Measurements from ENCODE around the gene ELMO1.
A peak's percentile ranks its signal among the peaks of the same experiment; 100 is the strongest.

ELMO1 gene

DNA sequence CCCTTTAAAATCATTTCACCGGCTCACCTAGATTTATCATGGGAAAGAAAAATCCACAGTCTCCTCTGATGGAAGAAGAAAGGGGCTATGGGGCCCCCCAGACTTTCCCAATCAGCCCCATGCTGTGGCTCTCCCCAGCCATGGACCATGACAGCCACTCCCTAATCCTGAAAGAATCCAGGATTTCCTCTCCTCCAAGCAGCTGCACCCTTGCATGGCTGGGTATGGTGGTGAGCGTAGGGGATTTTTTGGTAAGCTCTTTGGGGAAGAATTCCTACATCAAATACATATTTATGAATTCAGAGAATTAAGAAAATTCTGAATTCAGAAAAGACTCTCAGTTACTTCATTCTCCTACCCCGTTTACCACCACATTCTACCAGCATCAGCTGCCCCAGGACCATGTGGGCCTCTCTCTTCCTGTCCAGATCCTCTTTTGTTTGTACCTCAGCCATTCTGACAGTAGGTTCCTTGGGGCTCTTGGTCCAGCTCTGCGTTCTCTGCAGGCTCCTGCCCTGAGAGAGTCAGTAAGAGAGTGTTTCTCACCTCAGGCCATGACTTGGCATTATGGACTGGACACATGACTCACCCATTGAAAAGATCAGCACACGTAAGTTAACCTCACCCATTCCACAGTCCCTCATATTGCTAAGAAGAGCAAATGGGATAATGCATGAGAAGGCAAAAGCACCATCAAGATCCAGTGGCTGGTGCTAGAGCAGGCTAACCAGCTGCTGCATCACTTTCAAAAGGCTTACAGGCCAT is 337.8 kb downstream of the ELMO1 start:
- no peak for DNase-seq

DNA sequence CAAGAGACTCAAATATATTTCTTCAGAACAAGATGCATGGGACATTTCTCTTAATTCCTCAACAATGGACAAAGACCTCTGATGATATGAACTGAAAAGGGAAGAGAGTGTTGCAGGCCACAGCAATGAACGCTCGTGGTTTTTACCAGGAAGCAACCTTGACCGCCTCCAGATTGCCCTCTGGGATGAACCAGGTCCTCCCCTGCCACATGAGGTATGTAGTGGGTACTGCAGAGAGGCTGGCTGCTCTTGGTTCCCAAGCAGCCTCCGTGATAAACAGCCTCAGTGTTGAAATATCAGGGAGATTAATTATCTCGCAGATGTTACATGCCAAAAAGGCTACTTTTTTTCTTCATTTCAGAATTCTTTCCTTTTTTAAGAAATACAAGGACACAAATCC is 338.8 kb downstream of the ELMO1 start:
- DNase-seq: no peak

GRCh38 chr7:37109016-37109683 is 339.5 kb downstream of the ELMO1 start:
- no peak for DNase-seq

DNA sequence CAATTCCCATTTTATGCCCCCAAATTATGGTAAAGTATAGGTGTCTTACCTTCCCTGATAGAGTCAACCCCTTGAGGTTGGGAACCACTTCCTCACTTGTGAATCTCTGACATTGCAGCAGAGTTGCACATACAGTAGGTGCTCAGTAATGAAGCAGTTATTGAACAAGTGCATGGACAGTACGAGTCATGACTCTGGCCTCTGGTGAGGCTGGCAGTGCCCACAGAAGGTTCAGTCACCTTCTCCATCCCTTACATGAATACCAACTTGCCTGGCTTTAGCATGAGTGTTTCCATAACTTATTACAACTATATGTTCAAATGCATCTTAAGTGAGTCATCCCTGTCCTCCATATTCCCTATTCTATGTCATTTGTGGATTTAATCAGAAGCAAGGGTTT is 340.0 kb downstream of the ELMO1 start:
- no peak for DNase-seq

GRCh38 chr7:37107047-37107750 is 341.5 kb downstream of the ELMO1 start:
- no peak for DNase-seq

- no peak for DNase-seq
These were observed 342.9 kb downstream of the ELMO1 start for GRCh38 chr7:37105762-37106161.

DNA sequence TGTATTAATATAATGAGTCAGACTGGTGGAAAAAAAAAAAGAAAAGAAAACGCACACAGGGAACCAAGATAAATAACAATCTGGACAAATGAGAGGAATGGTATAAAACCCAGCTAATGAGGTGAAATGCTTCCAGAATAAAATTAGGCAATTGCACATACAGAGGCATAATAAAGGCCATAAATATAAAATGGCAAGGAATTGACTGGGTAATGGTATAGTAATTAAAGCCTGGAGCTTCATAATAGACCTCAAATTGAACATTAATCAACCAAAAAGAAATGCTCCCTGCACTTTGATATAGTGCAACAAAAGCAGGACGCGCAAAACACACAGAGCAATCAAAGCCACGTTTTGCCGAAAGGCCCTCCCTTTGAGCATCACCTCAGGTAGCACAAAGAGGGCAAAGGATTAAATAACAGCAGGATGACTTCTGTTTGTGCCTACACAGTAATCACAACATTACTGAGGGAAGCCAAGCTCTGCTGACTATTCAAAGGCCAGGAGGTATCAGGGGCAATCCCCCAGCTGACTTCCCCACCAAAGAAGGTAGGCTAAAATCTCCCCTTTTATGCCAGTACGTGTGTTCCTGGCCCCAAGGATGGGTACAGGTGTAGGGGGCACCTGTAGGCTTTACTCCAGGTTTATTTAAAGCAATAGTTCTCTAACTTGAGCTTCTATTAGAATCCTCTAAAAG is 343.7 kb downstream of the ELMO1 start:
- no peak for DNase-seq

- no peak for DNase-seq
These were observed 346.0 kb downstream of the ELMO1 start for GRCh38 chr7:37102518-37103137.

- DNase-seq: no peak
These were observed 347.8 kb downstream of the ELMO1 start for GRCh38 chr7:37100735-37101331.

DNA sequence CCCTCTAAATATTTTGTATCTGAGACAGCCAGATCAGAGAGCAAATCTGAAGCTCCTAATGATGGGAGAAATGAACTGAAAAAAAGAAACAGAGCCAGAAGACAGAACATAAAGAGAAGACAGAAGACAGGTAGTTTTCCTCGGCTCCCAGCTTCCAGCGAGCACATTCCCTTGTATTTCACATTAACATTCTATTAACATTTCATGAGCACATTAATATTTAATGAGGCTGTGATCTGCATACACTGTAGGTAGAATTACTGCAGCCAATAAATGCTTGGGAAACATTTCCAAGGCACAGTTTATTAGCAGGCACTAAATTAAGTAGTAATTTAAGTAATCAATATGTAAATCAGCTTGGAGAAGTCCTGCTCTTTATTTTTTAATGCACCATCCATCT is 349.9 kb downstream of the ELMO1 start:
- DNase-seq: no peak

GRCh38 chr7:37097983-37098382 is 350.7 kb downstream of the ELMO1 start:
- DNase-seq: no peak

- no peak for DNase-seq
These were observed 351.4 kb downstream of the ELMO1 start for GRCh38 chr7:37097276-37097675.

GRCh38 chr7:37096341-37096740 is 352.3 kb downstream of the ELMO1 start:
- DNase-seq: no peak

- no peak for DNase-seq
These were observed 353.5 kb downstream of the ELMO1 start for GRCh38 chr7:37095122-37095521.

DNA sequence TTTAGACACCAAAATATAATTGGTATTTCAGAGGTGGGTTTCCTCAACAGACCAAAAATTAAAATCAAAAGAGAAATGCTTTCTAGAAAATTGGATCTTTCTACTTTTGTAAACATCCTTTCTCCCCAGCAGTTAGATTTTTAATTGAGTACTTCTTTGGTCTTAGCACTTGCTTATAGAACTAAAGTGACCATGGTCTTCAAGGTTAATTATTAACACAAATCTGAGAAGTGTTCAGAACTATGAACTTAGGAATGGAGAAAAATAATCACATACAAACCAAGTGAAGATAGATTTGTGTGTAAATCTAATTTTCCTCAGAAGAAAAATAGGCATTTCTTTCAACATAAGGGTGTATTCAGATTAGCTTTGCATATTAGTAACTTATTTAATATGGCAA is 355.4 kb downstream of the ELMO1 start:
- no peak for DNase-seq

GRCh38 chr7:37092548-37092947 is 356.1 kb downstream of the ELMO1 start:
- no peak for DNase-seq

DNA sequence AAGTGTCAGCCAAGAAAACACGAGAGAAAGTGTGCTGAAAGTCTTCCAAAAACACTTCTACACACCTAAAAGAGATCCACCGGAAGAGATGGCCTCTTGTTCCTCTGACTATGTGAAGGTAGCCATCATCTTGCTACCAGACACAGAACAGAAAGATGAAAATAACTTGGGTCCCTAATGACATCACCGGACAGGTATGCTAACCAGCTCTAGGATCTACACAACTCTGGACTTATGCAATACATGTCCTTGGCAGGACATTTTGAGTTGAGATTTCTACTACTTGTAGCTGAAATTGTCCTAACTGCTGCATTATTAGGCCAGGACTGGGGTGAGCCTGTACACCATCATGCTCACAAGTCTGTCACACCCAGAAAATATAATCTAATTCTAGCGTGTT is 358.7 kb downstream of the ELMO1 start:
- no peak for DNase-seq

- no peak for DNase-seq
These were observed 363.1 kb downstream of the ELMO1 start for GRCh38 chr7:37085600-37085999.

DNA sequence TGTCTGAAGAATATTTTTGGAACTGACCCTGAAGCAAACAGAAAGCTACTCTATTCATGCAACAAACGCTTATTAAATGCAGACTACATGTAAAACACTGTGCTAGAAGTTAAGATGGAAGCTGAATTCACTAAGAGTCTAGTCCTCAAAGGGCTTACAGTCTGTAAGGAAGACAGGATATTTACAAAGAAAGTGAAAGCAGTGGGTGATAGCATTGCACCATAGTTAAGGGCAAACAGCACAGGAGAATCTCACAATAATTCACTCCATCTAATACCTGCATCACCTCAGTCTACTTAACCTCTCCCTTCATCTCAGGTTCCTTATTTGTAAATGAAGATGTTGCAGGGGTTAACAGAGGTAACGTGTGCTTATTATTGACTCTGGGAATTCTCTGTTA is 364.4 kb downstream of the ELMO1 start:
- DNase-seq: no peak

DNA sequence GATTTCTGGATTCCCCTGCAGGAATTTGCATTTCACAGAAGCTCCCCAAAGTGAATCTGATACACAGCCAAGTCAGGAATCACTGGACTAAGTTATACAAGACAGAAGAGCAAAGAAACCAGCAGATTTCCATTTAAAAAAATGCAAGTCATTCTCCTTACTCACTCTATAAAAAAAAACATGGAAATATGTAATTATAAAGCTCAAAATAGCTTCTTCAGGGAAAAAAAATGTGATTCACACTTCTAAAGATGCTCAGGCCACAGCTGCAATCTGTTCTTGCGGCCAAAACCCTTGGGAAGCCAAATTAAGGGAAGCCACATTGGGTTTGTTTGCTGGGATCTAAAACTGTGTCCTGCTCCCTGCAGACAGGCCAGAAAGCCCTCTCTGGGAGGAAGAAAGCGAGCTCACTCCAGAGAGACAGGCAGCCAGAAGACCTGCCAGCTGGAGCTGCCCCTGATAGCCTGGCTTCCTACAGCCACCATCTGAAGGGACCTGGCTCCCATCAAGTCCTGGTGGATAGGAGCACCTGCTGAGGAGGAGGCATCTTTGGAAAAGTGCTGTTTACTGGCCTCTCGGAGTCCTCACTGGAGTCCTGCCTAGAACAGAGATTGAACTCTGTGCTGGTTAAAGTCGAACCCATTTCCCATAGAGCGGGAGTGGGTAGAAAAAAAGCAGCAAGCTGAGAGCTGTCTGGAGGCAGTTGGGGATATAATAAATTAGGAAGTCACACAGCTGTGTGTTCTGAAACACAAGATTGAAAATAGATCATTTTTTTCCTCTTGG is 365.2 kb downstream of the ELMO1 start:
- DNase-seq: no peak

GRCh38 chr7:37081436-37081835 is 367.2 kb downstream of the ELMO1 start:
- peak; percentile 6 to 10 for DNase-seq

DNA sequence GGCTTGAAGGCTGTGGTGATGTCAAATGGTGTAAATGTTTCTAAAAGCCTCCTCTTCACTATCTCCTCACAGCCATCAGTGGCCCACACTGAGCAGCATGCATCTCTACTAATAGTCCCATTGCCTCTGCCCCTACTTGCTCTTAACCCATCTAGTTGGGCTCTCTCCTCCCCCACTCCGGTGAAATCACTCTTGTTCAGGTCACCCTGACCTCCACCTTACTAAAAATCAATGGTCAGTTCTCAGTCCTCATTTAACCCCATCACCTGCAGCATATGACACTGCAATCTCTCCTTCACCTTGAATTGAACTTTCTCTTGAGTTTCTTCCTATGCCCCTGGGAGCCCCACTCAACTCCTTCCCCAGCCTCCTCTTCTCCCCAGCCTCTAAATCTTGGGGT is 369.2 kb downstream of the ELMO1 start:
- no peak for DNase-seq
